GM19463 (cell line): ENCODE data around the gene CEL.
"Not testable (repeated sequence)": the region's sequence is repeated elsewhere in the genome, so short reads cannot be mapped to it uniquely, and the experiment has no call there.

Source experiments
- ATAC-seq: cut with Tn5 transposase; IDR thresholded peaks from one replicate; pipeline ENCODE4 v1.9.1; 2021; ENCODE audit warnings: mild to moderate bottlenecking, moderate library complexity; ENCODE audit not compliant: unreplicated experiment

CEL gene

GRCh38 chr9:133080786-133081779 is 19.3 kb downstream of the CEL start:
- not testable (repeated sequence) for ATAC-seq

DNA sequence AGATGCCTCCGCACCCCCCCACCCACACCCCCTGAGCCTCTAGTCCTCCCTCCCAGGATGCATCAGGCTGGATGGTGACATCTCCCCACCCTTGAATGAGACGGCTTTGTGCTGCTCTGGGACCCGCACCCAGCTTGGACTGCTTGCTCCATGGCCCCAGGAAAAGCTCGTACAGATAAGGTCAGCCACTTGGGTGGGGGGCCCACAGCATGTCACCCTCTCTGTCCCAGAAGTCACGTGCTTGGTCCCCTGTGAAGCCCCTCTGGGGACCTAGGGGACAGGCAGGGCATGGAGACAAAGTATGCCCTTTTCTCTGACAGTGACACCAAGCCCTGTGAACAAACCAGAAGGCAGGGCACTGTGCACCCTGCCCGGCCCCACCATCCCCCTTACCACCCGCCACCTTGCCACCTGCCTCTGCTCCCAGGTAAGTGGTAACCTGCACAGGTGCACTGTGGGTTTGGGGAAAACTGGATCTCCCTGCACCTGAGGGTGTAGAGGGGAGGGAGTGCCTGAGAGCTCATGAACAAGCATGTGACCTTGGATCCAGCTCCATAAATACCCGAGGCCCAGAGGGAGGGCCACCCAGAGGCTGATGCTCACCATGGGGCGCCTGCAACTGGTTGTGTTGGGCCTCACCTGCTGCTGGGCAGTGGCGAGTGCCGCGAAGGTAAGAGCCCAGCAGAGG is 20.3 kb downstream of the CEL start:
- ATAC-seq: not testable (repeated sequence)

DNA sequence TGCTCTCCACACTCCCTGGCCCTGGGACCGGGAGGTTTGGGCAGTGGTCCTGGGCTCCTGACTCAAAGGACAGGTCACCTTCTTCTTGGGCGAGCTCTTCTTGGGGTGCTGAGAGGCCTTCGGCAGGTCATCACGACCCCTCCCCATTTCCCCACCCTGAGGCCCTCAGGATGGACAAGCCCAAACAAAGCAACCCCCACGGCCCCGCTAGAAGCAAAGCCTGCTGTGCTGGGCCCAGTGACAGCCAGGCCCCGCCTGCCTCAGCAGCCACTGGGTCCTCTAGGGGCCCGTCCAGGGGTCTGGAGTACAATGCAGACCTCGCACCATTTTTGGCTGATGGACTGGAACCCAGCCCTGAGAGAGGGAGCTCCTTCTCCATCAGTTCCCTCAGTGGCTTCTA is 21.9 kb downstream of the CEL start:
- ATAC-seq: not testable (repeated sequence)

- not testable (repeated sequence) for ATAC-seq
These were observed 24.6 kb downstream of the CEL start for GRCh38 chr9:133086212-133086860.

DNA sequence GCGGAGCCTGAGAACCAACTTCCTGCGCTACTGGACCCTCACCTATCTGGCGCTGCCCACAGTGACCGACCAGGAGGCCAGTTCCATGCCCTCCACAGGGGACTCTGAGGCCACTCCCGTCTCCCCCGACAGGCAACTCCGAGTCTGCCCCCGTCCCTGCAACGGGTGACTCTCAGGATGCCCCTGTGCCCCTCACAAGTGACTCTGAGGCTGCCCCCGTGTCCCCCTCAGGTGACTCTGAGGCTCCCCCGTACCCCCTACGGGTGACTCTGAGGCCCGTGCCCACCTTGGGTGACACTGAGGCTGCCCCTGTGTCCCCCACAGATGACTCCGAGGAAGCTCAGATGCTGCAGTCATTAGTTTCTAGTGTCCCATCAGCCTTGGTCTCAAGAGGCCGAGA is 25.1 kb downstream of the CEL start:
- no peak for ATAC-seq

DNA sequence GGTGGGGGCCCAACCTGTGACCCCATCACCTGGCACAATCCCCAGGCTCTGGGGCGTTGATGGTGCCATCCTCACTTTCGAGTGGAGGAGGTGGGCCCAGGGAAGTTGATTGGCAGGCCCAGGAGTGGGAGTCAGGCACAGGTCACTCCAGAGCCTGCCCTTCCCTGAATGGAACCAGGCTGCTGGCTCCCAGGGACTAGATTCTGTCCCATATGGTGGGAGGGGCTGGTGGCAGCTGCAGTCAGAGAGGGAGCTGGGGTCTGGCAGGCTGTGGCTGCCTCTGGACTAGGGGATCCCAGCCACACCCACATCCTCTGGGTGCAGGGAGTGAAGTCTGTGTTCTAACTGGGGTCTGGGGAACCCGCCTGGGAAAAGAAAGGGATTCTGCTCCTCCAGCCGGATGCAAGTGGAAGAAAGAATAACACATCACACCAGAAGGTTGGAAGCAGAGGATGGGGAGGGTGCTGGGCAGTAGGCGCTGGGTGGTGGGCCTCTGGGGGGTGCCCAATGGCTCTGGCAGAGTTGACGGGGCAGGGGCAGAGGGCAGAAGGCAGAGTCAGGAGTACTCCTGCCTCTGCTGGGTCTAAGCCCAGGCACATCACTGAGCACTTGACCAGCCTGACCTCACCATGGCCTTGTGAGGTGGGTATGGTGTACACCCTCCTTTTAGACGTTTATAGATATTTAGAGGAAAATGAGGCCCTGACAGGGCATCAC is 25.8 kb downstream of the CEL start:
- no peak for ATAC-seq

DNA sequence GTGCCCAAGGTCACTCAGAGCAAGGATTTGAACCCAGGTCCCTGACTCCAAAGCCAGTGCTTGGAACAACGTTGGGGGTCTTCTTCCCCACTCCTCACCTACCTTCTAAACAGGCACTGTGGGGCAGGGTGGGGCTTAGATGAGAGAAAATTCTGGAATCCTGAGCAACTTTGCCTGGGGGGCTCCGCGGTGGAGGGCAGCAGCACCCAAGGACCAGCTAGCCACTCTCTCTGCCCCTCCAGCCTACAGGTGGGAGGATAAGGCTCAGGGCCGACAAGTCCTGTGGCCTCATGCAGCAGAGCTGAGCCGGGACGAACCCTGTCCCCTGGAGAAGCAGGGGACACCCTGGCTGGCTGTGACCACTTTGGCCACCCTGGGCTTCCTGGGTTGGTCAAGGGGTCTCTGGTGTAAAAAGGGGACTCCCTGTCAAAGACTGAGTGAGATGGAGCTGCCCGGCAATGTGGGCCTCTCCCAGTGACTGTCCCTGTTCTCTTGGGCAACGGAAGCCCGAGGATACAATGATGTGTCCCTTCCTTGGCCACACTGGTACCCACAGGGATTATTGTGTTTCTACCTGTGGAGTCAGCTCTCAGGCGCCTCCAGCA is 26.5 kb downstream of the CEL start:
- ATAC-seq: no peak

DNA sequence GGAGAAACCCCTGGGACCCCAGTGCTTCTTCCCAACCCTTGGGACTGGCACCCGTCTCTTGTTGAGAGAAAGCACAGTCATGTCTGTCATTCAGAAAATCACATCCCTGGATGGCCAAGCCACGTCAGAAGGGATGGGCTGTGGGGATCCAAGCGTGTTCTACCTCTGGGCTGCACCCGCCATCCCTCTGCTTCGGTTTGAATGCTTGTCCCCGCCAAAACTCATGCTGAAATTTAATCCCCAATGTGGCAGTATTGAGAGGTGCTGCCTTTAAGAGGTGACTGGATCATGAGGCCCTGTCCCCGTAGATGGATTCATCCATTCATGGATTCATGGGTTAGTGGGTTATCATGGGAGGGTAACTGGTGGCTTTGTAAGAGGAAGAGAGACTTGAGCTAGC is 27.0 kb downstream of the CEL start:
- no peak for ATAC-seq

- no peak for ATAC-seq
These were observed 27.5 kb downstream of the CEL start for GRCh38 chr9:133089271-133089671.

- ATAC-seq: no peak
These were observed 28.4 kb downstream of the CEL start for GRCh38 chr9:133090187-133090586.

GRCh38 chr9:133090752-133091385 is 29.1 kb downstream of the CEL start:
- ATAC-seq: no peak

GRCh38 chr9:133094351-133094750 is 32.6 kb downstream of the CEL start:
- not testable (repeated sequence) for ATAC-seq

GRCh38 chr9:133094842-133095393 is 33.1 kb downstream of the CEL start:
- no peak for ATAC-seq

GRCh38 chr9:133098104-133098754 is 36.4 kb downstream of the CEL start:
- no peak for ATAC-seq

GRCh38 chr9:133098871-133099270 is 37.1 kb downstream of the CEL start:
- no peak for ATAC-seq

DNA sequence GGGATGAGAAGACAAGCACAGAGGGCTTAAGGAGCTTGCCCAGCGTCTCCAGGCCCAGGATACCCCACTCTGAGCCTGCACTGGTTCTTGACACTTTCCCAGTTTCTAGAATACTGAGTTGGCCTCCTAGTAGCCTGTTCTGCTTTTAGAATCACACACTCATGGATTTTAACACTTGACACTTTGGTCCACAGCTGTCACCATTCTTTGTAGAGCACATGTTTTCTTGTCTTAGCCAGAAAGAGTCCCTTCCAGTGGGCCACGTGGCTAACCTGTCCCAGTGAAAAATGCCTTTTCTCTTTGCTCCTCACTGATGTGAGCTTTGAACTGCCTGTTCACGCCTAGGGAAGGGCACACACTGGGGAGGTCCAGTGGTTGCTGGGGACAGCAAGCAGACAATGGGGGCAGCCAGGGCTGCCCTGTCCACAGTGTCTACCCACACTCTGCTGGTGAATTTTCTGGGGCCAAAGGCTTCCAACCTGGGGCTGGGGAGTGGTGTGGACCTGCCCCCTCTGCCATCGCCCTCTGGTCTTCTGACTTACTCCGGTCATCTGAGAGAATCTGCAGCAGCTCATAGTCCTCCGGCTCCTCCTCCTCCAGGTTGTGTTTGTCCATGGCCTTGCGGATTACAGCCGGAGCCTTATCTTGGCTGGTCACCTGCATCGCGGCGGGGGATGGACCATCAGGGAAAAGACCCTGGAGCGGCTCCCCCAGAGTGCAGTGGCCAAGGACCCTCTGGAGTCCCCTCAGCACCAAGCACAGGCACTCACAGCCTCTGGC is 38.1 kb downstream of the CEL start:
- no peak for ATAC-seq

DNA sequence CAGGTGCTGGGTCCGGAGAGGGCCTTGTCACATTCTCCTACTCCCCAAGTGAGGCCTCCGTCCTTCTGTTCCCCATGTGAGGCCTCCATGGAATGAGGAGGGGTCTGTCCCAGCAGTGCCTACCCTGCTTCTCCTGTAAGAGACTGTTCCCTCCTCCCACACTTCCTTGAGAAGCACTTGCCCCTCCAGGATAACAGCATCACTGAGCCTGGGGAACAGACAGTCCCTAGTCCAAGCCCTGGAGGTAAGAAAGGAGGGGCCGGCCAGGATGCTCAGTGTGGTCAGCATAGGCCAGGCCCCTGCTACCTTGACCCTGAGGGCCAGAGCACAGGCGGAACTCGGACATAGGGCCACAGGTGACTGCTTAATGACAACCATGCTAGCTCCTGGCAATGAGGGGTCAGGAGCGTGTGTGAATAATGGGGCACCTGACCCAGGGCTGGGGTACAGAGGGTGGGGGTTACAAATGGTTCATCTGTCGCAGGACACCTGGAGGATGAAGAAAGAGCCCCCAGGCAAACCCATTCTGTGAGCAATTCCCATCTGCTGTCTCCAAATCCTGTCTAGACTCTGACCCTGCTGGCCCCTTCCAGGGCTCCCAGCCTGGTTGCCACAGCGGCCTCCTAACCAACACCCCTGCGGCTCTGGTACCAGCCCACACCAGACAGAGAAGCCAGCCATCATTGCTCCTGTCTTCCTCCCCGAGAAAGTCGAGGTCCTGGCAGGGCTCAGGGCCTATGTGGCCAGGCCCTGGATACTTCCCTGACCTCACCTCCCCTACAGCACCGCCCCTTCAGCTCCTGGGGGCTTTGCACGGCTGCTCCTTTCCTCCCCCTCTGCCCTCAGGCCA is 39.0 kb downstream of the CEL start:
- no peak for ATAC-seq
